GM18517 (cell line): ENCODE results near the gene DUSP14.

Experiments
- ATAC-seq: cut with Tn5 transposase; IDR thresholded peaks from one replicate; pipeline ENCODE4 v1.9.1; 2021; ENCODE audit warnings: mild to moderate bottlenecking, moderate library complexity; ENCODE audit not compliant: unreplicated experiment

The DUSP14 gene

DNA sequence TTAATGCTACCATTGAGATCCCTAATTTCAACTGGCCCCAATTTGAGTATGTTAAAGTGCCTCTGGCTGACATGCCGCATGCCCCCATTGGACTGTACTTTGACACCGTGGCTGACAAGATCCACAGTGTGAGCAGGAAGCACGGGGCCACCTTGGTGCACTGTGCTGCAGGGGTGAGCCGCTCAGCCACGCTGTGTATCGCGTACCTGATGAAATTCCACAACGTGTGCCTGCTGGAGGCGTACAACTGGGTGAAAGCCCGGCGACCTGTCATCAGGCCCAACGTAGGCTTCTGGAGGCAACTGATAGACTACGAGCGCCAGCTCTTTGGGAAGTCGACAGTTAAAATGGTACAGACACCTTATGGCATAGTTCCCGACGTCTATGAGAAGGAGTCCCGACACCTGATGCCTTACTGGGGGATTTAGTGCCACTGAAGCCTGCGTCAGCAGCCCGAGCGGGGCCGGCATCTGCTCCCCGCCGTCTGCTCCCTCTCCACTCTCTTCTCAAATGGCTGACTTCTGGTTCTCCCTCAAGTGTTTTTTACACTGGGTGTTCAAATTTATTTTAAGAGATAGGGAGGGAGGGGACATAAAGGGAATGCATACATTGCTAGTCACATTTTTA lies 22.9 kb downstream of the DUSP14 start:
- no peak for ATAC-seq

GRCh38 chr17:37513711-37514110 lies 24.0 kb downstream of the DUSP14 start:
- no peak for ATAC-seq

DNA sequence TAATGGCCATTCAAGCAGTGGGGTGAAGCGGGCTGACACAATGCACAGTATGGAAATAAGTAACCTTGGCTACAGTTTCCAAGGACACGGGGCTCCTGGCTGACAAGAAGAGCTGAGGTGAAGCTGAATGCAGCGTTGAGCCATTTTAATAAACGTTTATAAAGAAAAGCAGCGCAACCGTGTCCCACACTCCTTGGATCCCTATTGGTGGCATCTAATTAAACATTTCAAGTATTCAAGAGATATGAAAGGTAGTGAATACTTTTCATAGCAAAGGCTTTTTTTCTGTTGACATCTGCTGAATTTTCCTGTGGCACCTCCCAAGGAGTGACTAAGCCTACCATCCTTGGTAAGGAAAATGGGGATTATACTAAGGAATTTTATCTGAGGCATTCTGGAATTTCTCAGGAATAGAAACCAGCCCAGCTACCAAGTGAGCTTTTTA lies 26.5 kb downstream of the DUSP14 start:
- no peak for ATAC-seq

GRCh38 chr17:37517881-37518280 lies 28.2 kb downstream of the DUSP14 start:
- ATAC-seq: no peak

DNA sequence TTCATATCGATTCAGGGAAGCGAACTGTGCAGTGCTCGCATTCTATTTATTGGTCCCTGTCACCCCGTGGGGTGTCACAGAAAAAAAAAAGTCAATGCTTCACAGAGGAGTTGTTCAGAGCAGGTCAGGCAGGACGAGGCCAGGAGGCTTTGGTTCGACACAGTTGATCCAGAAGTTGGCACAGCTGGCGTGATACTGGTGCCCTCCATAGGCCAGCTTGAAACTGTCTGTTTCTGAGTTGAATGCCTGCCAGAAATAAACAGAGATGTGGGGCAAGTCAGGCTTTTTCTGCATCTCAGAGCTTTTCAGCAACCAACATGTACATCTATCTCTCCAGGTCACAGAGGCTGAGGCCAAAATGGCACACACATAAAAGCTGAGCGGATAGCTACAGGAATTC lies 29.1 kb downstream of the DUSP14 start:
- ATAC-seq: no peak

DNA sequence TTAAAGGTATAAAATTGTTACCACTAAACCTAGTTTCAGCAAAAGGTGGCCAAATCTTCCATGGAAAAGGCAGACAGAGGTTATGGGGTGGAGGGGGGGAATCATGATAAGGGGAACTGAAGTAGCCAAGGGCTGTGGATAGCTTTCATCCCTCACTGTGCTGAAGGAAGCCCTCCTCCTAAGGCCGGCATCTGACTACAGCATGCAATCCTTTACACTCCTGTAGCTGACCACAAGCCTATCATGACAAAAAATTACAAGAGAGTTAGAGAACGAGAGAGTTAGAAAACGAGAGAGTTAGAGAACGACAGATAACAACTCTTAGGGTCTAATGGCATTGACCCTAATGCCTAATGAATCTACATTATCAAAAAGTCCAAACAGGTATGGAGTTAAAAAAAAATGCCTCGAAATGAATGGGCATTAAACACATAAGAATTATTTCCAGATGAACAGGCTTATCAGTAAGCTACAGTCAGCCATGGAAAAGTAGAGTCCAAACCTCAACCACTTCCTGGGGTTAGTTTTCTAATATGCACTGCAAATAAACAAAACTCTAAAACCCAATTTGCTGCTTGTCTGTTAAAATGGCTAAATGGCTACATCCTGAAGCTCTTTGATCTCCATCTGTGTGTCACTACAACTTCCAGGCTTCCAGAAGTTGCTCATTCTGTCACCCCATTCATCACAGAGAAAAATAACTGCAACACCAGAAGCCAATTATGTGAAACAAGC lies 29.7 kb downstream of the DUSP14 start:
- no peak for ATAC-seq

- no peak for ATAC-seq
Observed at GRCh38 chr17:37520174-37520573, 30.5 kb downstream of the DUSP14 start.

DNA sequence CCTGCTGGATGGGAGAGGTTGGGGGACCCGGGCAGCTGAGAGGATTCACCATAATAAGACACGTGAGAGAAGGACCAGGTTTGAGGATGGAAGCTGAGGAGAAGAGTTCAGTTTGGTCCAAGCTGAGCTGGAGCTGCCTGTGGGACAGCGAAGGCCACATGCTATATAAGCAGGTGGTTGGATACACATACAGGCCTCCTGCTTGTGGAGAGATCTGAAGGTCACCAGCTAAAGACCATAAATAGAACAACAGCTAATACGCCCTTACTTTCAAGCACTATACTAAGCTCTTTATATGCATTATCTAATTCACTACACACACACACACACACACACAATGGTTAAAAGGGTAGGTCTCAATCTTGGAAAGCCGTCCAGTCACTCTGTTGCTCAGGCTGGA lies 32.1 kb downstream of the DUSP14 start:
- no peak for ATAC-seq

DNA sequence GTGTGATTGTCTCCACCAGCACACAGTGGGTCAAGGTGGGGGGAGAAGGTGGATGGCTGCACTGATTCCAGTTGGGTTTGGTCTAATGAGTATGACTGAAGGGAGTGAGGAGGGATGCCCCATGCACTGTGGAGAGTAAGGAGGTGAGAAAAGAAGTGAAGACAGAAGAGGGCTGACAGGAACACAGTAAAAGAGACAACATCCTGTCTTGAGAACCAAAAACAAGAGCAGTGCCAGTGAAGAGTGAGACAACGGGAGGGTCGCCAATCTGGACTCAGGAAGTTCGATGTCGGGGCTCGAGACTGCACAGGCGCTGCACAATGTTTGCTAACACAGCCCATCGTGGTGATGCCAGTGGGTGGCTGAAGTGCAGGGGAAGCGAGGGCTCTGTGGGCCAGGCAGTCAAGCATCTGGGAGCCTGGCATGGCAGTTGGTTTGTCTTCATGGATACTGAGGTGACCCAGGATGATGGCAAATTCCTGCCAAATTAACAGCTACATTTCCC lies 34.1 kb downstream of the DUSP14 start:
- ATAC-seq: no peak

DNA sequence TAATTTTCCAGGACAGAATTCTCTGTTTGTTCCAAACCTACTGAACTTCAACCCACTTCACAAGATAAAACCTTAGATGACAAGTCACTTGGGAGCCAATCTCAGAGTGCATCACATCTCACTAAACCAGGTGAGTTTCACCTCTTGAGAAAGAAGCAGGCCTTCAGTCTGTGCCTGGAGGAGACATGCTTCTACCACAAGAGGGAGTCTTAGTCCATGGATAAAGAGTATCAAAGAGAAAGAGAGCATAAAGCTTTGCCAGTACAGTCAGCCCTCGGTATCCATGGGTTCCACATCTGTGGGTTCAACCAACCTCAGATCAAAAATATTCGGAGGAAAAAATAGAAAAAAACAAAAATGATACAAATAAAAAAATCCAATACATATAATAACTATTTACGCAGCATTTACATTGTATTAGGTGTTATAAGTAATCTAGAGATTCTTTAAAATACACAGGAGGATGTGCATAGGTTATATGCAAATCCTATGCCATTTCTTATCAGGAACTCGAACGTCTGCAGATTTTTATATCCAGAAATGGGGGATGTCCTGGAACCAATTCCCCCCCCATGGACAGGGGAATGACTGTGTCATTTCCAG lies 37.7 kb downstream of the DUSP14 start:
- ATAC-seq: no peak

- no peak for ATAC-seq
Observed at GRCh38 chr17:37530420-37530819, 40.7 kb downstream of the DUSP14 start.

DNA sequence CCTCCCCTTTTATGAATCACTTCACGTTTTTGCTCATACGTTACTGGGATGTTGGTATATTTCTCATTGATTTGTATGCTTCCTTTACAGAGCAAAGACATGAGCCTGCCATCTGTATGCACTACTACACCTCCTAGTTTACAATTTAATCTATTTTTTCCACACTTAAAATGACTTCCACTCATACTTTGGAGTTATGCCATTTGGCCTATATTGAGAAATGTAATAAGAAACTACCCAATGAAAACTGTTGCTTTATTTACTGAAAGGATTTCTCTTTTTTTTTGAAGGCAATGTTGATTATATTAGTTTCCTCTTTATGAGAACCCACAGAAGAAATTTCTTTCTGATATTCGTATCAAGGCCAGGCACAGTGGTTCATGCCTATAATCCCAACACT lies 43.1 kb downstream of the DUSP14 start:
- no peak for ATAC-seq

DNA sequence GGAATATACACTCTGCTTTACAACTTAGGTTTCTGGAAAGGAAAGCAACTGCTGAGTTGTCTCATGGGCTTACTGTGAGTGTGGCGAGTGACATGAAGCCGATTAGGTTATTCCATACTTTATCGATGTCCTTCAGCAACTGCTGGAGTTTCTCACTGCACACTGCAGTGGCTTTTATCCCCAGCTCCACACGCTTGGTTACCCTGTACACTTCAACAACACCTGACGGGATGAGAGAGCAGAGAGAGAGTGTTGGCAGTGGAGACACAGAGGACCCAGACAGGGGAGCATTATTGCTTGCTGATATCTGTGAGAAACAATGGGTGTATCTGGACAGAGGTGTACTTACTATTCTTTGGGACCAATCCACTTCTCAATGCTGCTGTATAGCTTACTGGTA lies 46.2 kb downstream of the DUSP14 start:
- no peak for ATAC-seq

- ATAC-seq: no peak
Observed at GRCh38 chr17:37538981-37539659, 49.4 kb downstream of the DUSP14 start.

DNA sequence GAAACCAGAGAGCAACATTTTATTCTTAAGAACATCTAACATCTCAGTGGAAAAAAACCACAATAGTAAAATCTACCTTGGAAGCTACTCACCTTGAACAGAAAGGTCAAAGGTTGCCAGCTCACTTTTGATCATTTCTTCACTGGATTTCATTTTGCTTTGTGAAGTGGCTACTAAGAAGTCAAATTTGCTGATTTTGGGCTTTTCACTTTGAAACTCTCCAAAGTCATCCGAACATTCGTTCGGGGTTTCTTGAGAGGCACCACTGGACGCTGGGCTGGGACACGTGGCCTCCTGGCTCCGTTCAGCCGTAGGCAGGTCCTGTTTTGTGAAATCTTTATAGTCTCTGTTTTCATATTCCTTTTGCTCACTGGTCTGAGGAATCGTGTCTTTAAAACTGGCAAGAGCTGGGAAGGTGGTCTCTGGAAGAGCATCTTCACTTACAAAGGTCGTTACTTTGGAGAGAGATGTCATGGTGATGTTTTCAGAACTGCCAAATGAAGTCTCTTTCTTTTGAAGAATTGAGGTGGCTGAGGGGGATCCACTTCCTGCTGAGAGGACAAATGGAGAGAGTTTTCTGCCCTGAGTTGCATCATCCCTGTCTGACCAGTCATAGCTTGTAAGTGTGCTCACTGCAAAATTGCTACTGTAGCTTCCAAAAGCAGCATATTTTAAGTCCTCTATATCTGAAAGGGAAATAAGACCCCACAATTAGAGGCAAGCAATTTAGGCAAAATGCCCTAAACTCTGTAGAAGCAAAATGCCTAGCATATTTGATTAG lies 52.4 kb downstream of the DUSP14 start:
- ATAC-seq: no peak

DNA sequence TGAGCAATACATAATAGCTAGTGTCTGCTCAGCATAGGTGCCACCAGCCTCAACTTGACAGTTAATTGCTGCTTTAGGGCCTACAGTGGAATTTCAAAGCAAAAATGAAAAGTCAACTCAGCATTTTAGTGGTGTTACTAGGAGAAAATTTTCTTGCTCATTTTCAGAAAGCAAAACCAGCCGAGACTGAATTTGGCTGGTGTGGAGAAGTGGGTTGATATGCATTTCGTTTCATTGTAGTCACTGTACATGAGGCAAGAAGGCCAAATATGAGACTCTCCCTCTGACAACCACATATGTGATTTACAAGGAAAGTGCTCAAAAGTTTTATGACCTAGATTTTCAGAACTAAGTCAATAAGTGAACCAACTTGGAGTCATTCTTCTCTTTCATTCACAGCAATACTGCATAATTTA lies 54.0 kb downstream of the DUSP14 start:
- no peak for ATAC-seq

DNA sequence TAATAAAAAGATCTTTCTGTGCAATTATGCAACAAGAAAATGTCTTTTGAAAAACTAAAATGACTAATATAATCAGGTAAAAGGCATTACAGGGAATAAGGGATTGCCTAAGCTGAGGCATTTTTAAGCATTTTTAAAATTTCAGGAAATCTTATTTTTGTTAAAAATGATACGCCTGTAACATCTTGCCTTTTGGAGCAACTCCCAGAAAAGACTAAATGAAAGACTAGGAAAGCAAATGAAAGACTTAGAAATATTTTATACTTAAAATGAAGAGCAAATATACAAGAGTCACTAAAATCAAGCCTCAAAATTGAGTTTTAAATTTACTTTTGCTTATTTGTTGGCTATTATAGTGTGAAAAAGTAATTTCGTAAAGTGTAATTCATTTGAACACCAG lies 55.8 kb downstream of the DUSP14 start:
- no peak for ATAC-seq

DNA sequence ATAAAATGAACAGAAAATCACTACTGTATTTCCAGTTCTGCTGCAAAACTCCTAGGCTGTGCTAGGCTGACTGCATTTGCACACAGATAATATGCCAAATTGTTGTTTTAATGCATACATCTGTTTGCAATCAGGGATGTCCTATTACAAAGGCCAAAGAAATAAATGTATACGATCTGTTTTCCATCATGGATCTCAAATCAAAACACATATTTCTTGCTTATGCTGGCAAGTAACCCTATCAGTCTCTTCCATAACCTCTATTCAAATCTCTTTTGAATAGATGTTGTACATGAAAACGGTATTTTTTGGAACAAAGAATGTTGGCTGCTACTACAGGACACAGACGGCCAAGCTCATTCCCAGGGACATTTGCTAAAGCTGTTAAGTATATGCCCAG lies 56.6 kb downstream of the DUSP14 start:
- no peak for ATAC-seq

GRCh38 chr17:37547986-37548385 lies 58.3 kb downstream of the DUSP14 start:
- no peak for ATAC-seq

- ATAC-seq: no peak
Observed at GRCh38 chr17:37551788-37552187, 62.1 kb downstream of the DUSP14 start.
